H1 (cell line): Measurements from ENCODE around the gene LBH.

Source experiments
- KDM1A ChIP-seq: fragments of 200-600, 300-600 bp; sonication (generic); IDR thresholded peaks from 2 replicates; pipeline ENCODE4 v1.7.1; 2016; ENCODE audit warnings: mild to moderate bottlenecking, low read length, borderline replicate concordance
- MAX ChIP-seq: IDR thresholded peaks from 2 replicates; pipeline ENCODE4 v1.6.1; 2012; ENCODE audit warnings: inconsistent platforms
- SP2 ChIP-seq: IDR thresholded peaks from 2 replicates; pipeline ENCODE4 v1.6.1; 2012; ENCODE audit warnings: mild to moderate bottlenecking, low read length, inconsistent platforms
- TF ChIP-seq, protein P1 (sequence below), 3 experiments: IDR thresholded peaks; 1 replicate in 2 of 3; 2 replicates in 1 of 3; pipeline versions ENCODE4 v1.5.1 to v1.6.1; 2011; ENCODE audit warnings: low read length in 3 of 3, mild to moderate bottlenecking in 3 of 3, inconsistent platforms in 2 of 3, low read depth in 1 of 3, moderate library complexity in 1 of 3; ENCODE audit not compliant: insufficient read depth in 1 of 3; ENCODE audit errors: control extremely low read depth in 1 of 3

GRCh38 chr2:30252723-30253701, 21.7 kb downstream of the LBH start:
- TF ChIP-seq, protein P1, sequence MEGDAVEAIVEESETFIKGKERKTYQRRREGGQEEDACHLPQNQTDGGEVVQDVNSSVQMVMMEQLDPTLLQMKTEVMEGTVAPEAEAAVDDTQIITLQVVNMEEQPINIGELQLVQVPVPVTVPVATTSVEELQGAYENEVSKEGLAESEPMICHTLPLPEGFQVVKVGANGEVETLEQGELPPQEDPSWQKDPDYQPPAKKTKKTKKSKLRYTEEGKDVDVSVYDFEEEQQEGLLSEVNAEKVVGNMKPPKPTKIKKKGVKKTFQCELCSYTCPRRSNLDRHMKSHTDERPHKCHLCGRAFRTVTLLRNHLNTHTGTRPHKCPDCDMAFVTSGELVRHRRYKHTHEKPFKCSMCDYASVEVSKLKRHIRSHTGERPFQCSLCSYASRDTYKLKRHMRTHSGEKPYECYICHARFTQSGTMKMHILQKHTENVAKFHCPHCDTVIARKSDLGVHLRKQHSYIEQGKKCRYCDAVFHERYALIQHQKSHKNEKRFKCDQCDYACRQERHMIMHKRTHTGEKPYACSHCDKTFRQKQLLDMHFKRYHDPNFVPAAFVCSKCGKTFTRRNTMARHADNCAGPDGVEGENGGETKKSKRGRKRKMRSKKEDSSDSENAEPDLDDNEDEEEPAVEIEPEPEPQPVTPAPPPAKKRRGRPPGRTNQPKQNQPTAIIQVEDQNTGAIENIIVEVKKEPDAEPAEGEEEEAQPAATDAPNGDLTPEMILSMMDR (IDR thresholded peaks at IDR 0.05; ENCODE audit: control extremely low read depth in 1 of 3, insufficient read depth in 1 of 3, low read depth in 1 of 3, low read length in 3 of 3), result no peak
- TF ChIP-seq MAX, result no peak
- no peak for TF ChIP-seq SP2
- TF ChIP-seq KDM1A, result no peak
